Measurements from ENCODE around the gene C6orf52.
"Not testable (repeated sequence)": the region's sequence is repeated elsewhere in the genome, so short reads cannot be mapped to it uniquely, and the experiment has no call there.

Gene C6orf52

GRCh38 chr6:10695086-10695657 is 756 bp upstream of the C6orf52 start:
- DNase-seq, result no peak

GRCh38 chr6:10692965-10693538 is 1.4 kb downstream of the C6orf52 start:
- DNase-seq, result no peak

- no peak for DNase-seq
These were observed 3.6 kb downstream of the C6orf52 start for GRCh38 chr6:10690651-10691445.

- DNase-seq, result no peak
These were observed 6.8 kb downstream of the C6orf52 start for GRCh38 chr6:10687582-10687981.

- DNase-seq, result no peak
These were observed 7.5 kb downstream of the C6orf52 start for GRCh38 chr6:10686901-10687300.

GRCh38 chr6:10685092-10685915 is 9.1 kb downstream of the C6orf52 start:
- no peak for DNase-seq

- no peak for DNase-seq
These were observed 9.8 kb downstream of the C6orf52 start for GRCh38 chr6:10684618-10685017.

- no peak for DNase-seq
These were observed 11.9 kb downstream of the C6orf52 start for GRCh38 chr6:10682355-10682988.

GRCh38 chr6:10681795-10682194 is 12.6 kb downstream of the C6orf52 start:
- no peak for DNase-seq

- no peak for DNase-seq
These were observed 16.0 kb downstream of the C6orf52 start for GRCh38 chr6:10678456-10678855.

- no peak for DNase-seq
These were observed 18.0 kb downstream of the C6orf52 start for GRCh38 chr6:10676403-10676802.

GRCh38 chr6:10668126-10668917 is 26.1 kb downstream of the C6orf52 start:
- no peak for DNase-seq

GRCh38 chr6:10665595-10665994 is 28.8 kb downstream of the C6orf52 start:
- DNase-seq, result not testable (repeated sequence)

- no peak for DNase-seq
These were observed 31.7 kb downstream of the C6orf52 start for GRCh38 chr6:10662742-10663141.

GRCh38 chr6:10662207-10662606 is 32.2 kb downstream of the C6orf52 start:
- DNase-seq, result no peak

GRCh38 chr6:10660431-10661191 is 33.8 kb downstream of the C6orf52 start:
- DNase-seq, result not testable (repeated sequence)

GRCh38 chr6:10659699-10660348 is 34.6 kb downstream of the C6orf52 start:
- no peak for DNase-seq

GRCh38 chr6:10658910-10659698 is 35.3 kb downstream of the C6orf52 start:
- DNase-seq, result no peak

GRCh38 chr6:10655508-10656055 is 38.8 kb downstream of the C6orf52 start:
- DNase-seq, result no peak

- DNase-seq, result no peak
These were observed 50.2 kb downstream of the C6orf52 start for GRCh38 chr6:10644225-10644624.
